Measurements from ENCODE around the gene CDKN2A. TPM values are rescaled to one million over a fixed set of nuclear protein-coding genes. Genes with fewer than 3 reads are reported as not detected.

Gene CDKN2A
- total and polyA plus RNA-seq, 4 donors, result 0.23 to 0.76 (median 0.43) TPM

- WGBS, result 96% methylated on average over 1 of the region's 1 CpG
- H3K9ac ChIP-seq (ENCODE audit: low read depth in 1 of 2, low read length in 2 of 2), result no peak overlapping the region
- H3K27ac ChIP-seq (ENCODE audit: low read depth in 1 of 2, low read length in 2 of 2), result no peak overlapping the region
- no peaks in the 10 kb centered on the region for H3K36me3 ChIP-seq (ENCODE audit: control insufficient read depth in 4 of 4, insufficient read depth in 3 of 4, low read depth in 1 of 4, low read length in 3 of 4)
- no peak for TF ChIP-seq HNF4A (conservative IDR thresholded peaks at IDR 0.05)
- TF ChIP-seq FOXA1 (IDR thresholded peaks at IDR 0.05), result no peak
- no peak for TF ChIP-seq RXRA (IDR thresholded peaks at IDR 0.05)
- no peak for TF ChIP-seq RAD21 (IDR thresholded peaks at IDR 0.05)
- no peak for TF ChIP-seq EGR1 (IDR thresholded peaks at IDR 0.05; ENCODE audit: low read depth in 2 of 2)
- TF ChIP-seq GABPA (IDR thresholded peaks at IDR 0.05 in 1 of 2, conservative IDR thresholded peaks at IDR 0.05 in 1 of 2), result no peak
- no peak for TF ChIP-seq ZBTB33 (IDR thresholded peaks at IDR 0.05)
- peaks cover 4 to 15% (median 9%) of the 10 kb centered on the region in 4 donors for H3K4me1 ChIP-seq (ENCODE audit: control insufficient read depth in 4 of 4, insufficient read depth in 4 of 4, low read length in 3 of 4)
- DNase-seq (ENCODE audit: low spot score), result no peak
- no peaks in the 10 kb centered on the region for H3K9me3 ChIP-seq (ENCODE audit: control insufficient read depth in 4 of 4, low read length in 3 of 4)
- no peak overlapping the region for H3K4me3 ChIP-seq (ENCODE audit: low read depth in 1 of 3, low read length in 3 of 3)
- no peaks in the 10 kb centered on the region for H3K27me3 ChIP-seq (ENCODE audit: control insufficient read depth in 4 of 4, insufficient read depth in 4 of 4, low read length in 3 of 4)
These were observed 3.3 kb upstream of the CDKN2A start for GRCh38 chr9:21997480-21997879.

- H3K9me3 ChIP-seq (ENCODE audit: control insufficient read depth in 4 of 4, low read length in 3 of 4), result no peaks in the 10 kb centered on the region
- H3K4me3 ChIP-seq (ENCODE audit: low read depth in 1 of 3, low read length in 3 of 3), result no peak overlapping the region
- no peaks in the 10 kb centered on the region for H3K27me3 ChIP-seq (ENCODE audit: control insufficient read depth in 4 of 4, insufficient read depth in 4 of 4, low read length in 3 of 4)
- H3K36me3 ChIP-seq (ENCODE audit: control insufficient read depth in 4 of 4, insufficient read depth in 3 of 4, low read depth in 1 of 4, low read length in 3 of 4), result no peaks in the 10 kb centered on the region
- H3K4me1 ChIP-seq (ENCODE audit: control insufficient read depth in 4 of 4, insufficient read depth in 4 of 4, low read length in 3 of 4), result peaks cover 4 to 15% (median 9%) of the 10 kb centered on the region in 4 donors
- H3K27ac ChIP-seq (ENCODE audit: low read depth in 1 of 2, low read length in 2 of 2), result no peak overlapping the region
- WGBS, result 92% methylated on average over 5 of the region's 5 CpGs
- no peak for TF ChIP-seq NR2F2 (IDR thresholded peaks at IDR 0.05)
- no peak for TF ChIP-seq REST (IDR thresholded peaks at IDR 0.05)
- no peak for TF ChIP-seq YY1 (IDR thresholded peaks at IDR 0.05)
- no peak overlapping the region for H3K9ac ChIP-seq (ENCODE audit: low read depth in 1 of 2, low read length in 2 of 2)
- no peak for DNase-seq (ENCODE audit: low spot score)
These were observed 2.7 kb upstream of the CDKN2A start for GRCh38 chr9:21996858-21997257.

- Histone ChIP-seq H3K27me3 (ENCODE audit: control insufficient read depth in 4 of 4, insufficient read depth in 4 of 4, low read length in 3 of 4) (no peaks in the 10 kb centered on the region), H3K27ac (ENCODE audit: low read depth in 1 of 2, low read length in 2 of 2) (no peak overlapping the region), H3K9ac (ENCODE audit: low read depth in 1 of 2, low read length in 2 of 2) (no peak overlapping the region), H3K9me3 (ENCODE audit: control insufficient read depth in 4 of 4, low read length in 3 of 4) (no peaks in the 10 kb centered on the region), H3K36me3 (ENCODE audit: control insufficient read depth in 4 of 4, insufficient read depth in 3 of 4, low read depth in 1 of 4, low read length in 3 of 4) (no peaks in the 10 kb centered on the region), H3K4me1 (ENCODE audit: control insufficient read depth in 4 of 4, insufficient read depth in 4 of 4, low read length in 3 of 4) (peaks cover 4 to 15% (median 9%) of the 10 kb centered on the region in 4 donors), H3K4me3 (ENCODE audit: low read depth in 1 of 3, low read length in 3 of 3) (no peak overlapping the region)
- no peak for DNase-seq (ENCODE audit: low spot score)
- no peak for TF ChIP-seq RAD21 (IDR thresholded peaks at IDR 0.05)
- no peak for TF ChIP-seq GABPA (IDR thresholded peaks at IDR 0.05 in 1 of 2, conservative IDR thresholded peaks at IDR 0.05 in 1 of 2)
- no peak for TF ChIP-seq RXRA (IDR thresholded peaks at IDR 0.05)
- no peak for TF ChIP-seq NR2F2 (IDR thresholded peaks at IDR 0.05)
- TF ChIP-seq FOXA1 (IDR thresholded peaks at IDR 0.05), result no peak
- no peak for TF ChIP-seq ATF3 (IDR thresholded peaks at IDR 0.05)
- no peak for TF ChIP-seq HNF4A (conservative IDR thresholded peaks at IDR 0.05)
- TF ChIP-seq FOXA2 (IDR thresholded peaks at IDR 0.05), result no peak
- TF ChIP-seq HNF4G (IDR thresholded peaks at IDR 0.05), result no peak
- TF ChIP-seq JUND (IDR thresholded peaks at IDR 0.05), result no peak
- TF ChIP-seq SP1 (IDR thresholded peaks at IDR 0.05), result no peak
- TF ChIP-seq YY1 (IDR thresholded peaks at IDR 0.05), result no peak
- TF ChIP-seq EGR1 (IDR thresholded peaks at IDR 0.05; ENCODE audit: low read depth in 2 of 2), result no peak
- no peak for TF ChIP-seq REST (IDR thresholded peaks at IDR 0.05)
- TF ChIP-seq MAX (IDR thresholded peaks at IDR 0.05), result no peak
- TF ChIP-seq TAF1 (conservative IDR thresholded peaks at IDR 0.05), result no peak
- 81% methylated on average over 9 of the region's 9 CpGs for WGBS
These were observed 2.2 kb upstream of the CDKN2A start for GRCh38 chr9:21996438-21996837.
